Upper lobe of left lung (tissue), 6 donors: ENCODE results near the gene CD300A. TPM values are rescaled to one million over a fixed set of nuclear protein-coding genes. Genes with fewer than 3 reads are reported as not detected.

Source experiments
- ATAC-seq, 2 donors: fragments of 200-7000 bp; cut with Tn5 transposase; one replicate each; pipeline ENCODE4 v1.9.1; 2022; ENCODE audit warnings: mild to moderate bottlenecking in 2 of 2, moderate library complexity in 2 of 2; ENCODE audit not compliant: low FRiP score in 2 of 2
- DNase-seq, 2 donors: peaks; one replicate each; pipeline ENCODE4 v3.0.0-alpha.2; 2019 to 2020
- H3K27ac ChIP-seq, 4 donors: fragments of 200-600 bp; sonication (generic); one replicate each; pipeline ENCODE4 v1.5.1; 2016 to 2019
- H3K27me3 ChIP-seq, 4 donors: fragments of 200-600 bp; sonication (generic); one replicate each; pipeline ENCODE4 v1.5.1; 2017 to 2019
- H3K36me3 ChIP-seq, 4 donors: fragments of 200-600 bp; sonication (generic); one replicate each; pipeline ENCODE4 v1.5.1; 2016 to 2019
- H3K4me1 ChIP-seq, 4 donors: fragments of 200-600 bp; sonication (generic); one replicate each; pipeline ENCODE4 v1.5.1; 2018 to 2019
- H3K4me3 ChIP-seq, 4 donors: fragments of 200-600 bp; sonication (generic); one replicate each; pipeline ENCODE4 v1.5.1; 2017 to 2019; ENCODE audit warnings: mild to moderate bottlenecking in 2 of 4, moderate library complexity in 1 of 4
- H3K9me3 ChIP-seq, 4 donors: fragments of 200-600 bp; sonication (generic); one replicate each; pipeline ENCODE4 v1.5.1; 2018 to 2019
- EP300 ChIP-seq, 4 donors: sonication (generic); formaldehyde crosslinking; IDR thresholded peaks; one replicate each; pipeline ENCODE4 v1.5.1; 2017; ENCODE audit warnings: antibody characterized with exemption in 4 of 4, control low read depth in 2 of 4
- POLR2A ChIP-seq, 4 donors: fragments of 450-650 bp; IDR thresholded peaks; one replicate each; pipeline ENCODE4 v1.5.1; 2016 to 2017; ENCODE audit warnings: antibody characterized with exemption in 4 of 4, mild to moderate bottlenecking in 2 of 4
- POLR2AphosphoS5 ChIP-seq, 2 donors: sonication (generic); formaldehyde crosslinking; IDR thresholded peaks; one replicate each; pipeline ENCODE4 v1.5.1; 2017; ENCODE audit warnings: antibody characterized with exemption in 2 of 2
- WGBS, 2 donors: methylation state at CpG; one replicate each; pipeline ENCODE4 v1.1.5; 2017 to 2018; 5-methylcytosine and 5-hydroxymethylcytosine counted together
- total RNA-seq, 6 donors: library from RNA; depleted of rRNA in 4 of 6; stranded (reverse); fragments of >200 nt in 4 of 6; gene quantifications; one replicate each; pipeline versions ENCODE4 v1.1.0 to v1.2.1, GENCODE V29; 2016 to 2021
- TF ChIP-seq, protein P1 (sequence below), 6 experiments: fragments of 450-650 bp in 4 of 6; fragments of 200-600 bp in 2 of 6; sonication (generic) in 2 of 6; IDR thresholded peaks; one replicate each; pipeline ENCODE4 v1.5.1; 2016 to 2019; ENCODE audit warnings: antibody characterized with exemption in 6 of 6
- donor health status: DM: no; HTN: no; CAD: no; lungs with moderate emphysema.
- donor health status: DM: no; HTN: yes; CAD: no; lungs with severe emphysema.

The CD300A gene
- total RNA-seq, 6 donors from 2014 or later = 10.7 to 26.5 (median 18.0) TPM

DNA sequence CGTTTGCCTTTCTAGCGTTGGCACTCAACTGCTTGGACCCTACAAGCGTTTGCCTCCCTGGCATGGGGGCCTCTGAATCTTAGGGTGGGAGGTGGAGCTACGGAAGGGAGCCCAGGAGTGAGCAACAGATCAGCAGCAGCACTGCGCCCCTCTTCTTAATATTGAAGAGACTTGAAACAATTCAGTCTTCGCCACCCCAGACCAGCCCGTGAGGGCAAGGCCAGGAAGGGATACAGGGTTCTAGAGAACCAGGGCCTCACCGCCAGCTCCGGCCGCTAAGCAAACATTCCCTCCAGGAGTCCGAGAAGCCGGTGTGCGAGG is 36.1 kb upstream of the CD300A start:
- 12 to 29% methylated on average over 3 to 13 of the region's 13 CpGs for WGBS, 2 donors
- DNase-seq = no peak

GRCh38 chr17:74430706-74431567 is 35.5 kb upstream of the CD300A start:
- 0 to 2% methylated on average over 14 to 49 of the region's 67 CpGs for WGBS, 2 donors
- H3K4me1 ChIP-seq = peaks cover 19 to 64% (median 44%) of the 10 kb centered on the region in 4 donors

More for the DNA sequence above, 36.1 kb upstream of the CD300A start:
- Histone ChIP-seq H3K36me3 (no peaks in the 10 kb centered on the region), H3K27me3 (peaks cover 0 to 27% (median 9%) of the 10 kb centered on the region in 4 donors), H3K9me3 (no peaks in the 10 kb centered on the region), H3K27ac (peak overlapping the region; percentile 89 to 98 (median 92)), H3K4me3 (peak overlapping the region in 3 of 4 donors; percentile 57 to 70 (median 70)), H3K4me1 (peaks cover 19 to 61% (median 43%) of the 10 kb centered on the region in 4 donors)
- no peak for TF ChIP-seq EP300 (IDR thresholded peaks at IDR 0.05)
- peak in 1 of 4 donors; percentile 58 for TF ChIP-seq POLR2A (IDR thresholded peaks at IDR 0.05)
- ATAC-seq = no peak

GRCh38 chr17:74431568-74432423 is 34.6 kb upstream of the CD300A start, which contains the start of gene GPRC5C:
GPRC5C (plus strand) TSS chr17:74432088; CDS start chr17:74439777, 7,689 bp downstream.
- Histone ChIP-seq H3K4me3 (peak within 1 kb of the TSS; percentile 44 to 70 (median 64)), H3K9me3 (no peaks in the 10 kb centered on the region), H3K4me1 (peaks cover 17 to 64% (median 43%) of the 10 kb centered on the region in 4 donors), H3K27ac (peak within 1 kb of the TSS; percentile 89 to 98 (median 92)), H3K36me3 (no peaks in the 10 kb centered on the region), H3K27me3 (peaks cover 0 to 27% (median 9%) of the 10 kb centered on the region in 4 donors)
- ATAC-seq (peak; percentile 58 to 79), DNase-seq (peak; percentile 89 to 96)
- TF ChIP-seq EP300 (IDR thresholded peaks at IDR 0.05) (no peak), POLR2A (IDR thresholded peaks at IDR 0.05) (peak in 3 of 4 donors; percentile 46 to 89 (median 71)), POLR2AphosphoS5 (IDR thresholded peaks at IDR 0.05) (peak in 1 of 2 donors; percentile 80)
- TF ChIP-seq, protein P1, sequence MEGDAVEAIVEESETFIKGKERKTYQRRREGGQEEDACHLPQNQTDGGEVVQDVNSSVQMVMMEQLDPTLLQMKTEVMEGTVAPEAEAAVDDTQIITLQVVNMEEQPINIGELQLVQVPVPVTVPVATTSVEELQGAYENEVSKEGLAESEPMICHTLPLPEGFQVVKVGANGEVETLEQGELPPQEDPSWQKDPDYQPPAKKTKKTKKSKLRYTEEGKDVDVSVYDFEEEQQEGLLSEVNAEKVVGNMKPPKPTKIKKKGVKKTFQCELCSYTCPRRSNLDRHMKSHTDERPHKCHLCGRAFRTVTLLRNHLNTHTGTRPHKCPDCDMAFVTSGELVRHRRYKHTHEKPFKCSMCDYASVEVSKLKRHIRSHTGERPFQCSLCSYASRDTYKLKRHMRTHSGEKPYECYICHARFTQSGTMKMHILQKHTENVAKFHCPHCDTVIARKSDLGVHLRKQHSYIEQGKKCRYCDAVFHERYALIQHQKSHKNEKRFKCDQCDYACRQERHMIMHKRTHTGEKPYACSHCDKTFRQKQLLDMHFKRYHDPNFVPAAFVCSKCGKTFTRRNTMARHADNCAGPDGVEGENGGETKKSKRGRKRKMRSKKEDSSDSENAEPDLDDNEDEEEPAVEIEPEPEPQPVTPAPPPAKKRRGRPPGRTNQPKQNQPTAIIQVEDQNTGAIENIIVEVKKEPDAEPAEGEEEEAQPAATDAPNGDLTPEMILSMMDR (IDR thresholded peaks at IDR 0.05) = peak in 1 of 6 experiments; percentile 16
- 1 to 5% methylated on average over 31 to 64 of the region's 81 CpGs for WGBS, 2 donors

More at GRCh38 chr17:74430706-74431567, 35.5 kb upstream of the CD300A start:
- Histone ChIP-seq H3K9me3 (no peaks in the 10 kb centered on the region), H3K36me3 (no peaks in the 10 kb centered on the region), H3K27ac (peak overlapping the region; percentile 89 to 98 (median 92)), H3K4me3 (peak overlapping the region; percentile 0 to 70 (median 64)), H3K27me3 (peaks cover 0 to 27% (median 9%) of the 10 kb centered on the region in 4 donors)
- DNase-seq = peak; percentile 84 to 95
- TF ChIP-seq POLR2A (IDR thresholded peaks at IDR 0.05) = peak in 3 of 4 donors; percentile 16 to 72 (median 35)
- TF ChIP-seq, protein P1 (IDR thresholded peaks at IDR 0.05) = peak in 1 of 6 experiments; percentile 10
- peak; percentile 23 to 48 for TF ChIP-seq POLR2AphosphoS5 (IDR thresholded peaks at IDR 0.05)
- peak in 1 of 4 donors; percentile 51 for TF ChIP-seq EP300 (IDR thresholded peaks at IDR 0.05)
- peak; percentile 61 to 85 for ATAC-seq

DNA sequence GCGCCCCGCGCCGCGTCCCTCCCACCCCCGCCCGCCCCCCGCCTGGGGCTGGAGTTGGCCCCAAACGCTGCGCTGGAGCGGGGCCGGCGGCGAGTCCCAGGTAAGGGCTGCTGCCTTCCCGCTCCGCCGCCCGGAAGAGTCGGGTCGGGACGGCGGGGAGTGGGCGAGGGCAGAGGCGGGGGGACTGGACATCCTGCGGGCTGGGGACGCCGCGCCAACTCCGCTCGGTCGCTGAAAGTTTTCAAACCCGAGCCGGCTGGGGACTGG is 34.1 kb upstream of the CD300A start:
- peak overlapping the region; percentile 44 to 70 (median 64) for H3K4me3 ChIP-seq
- DNase-seq (no peak), ATAC-seq (no peak)
- peak overlapping the region; percentile 89 to 98 (median 92) for H3K27ac ChIP-seq
- 0% methylated on average over 8 of the region's 33 CpGs; no CpG with 5 or more reads in 1 of the 2 donors for WGBS, 2 donors
- no peaks in the 10 kb centered on the region for H3K36me3 ChIP-seq
- H3K4me1 ChIP-seq = peaks cover 14 to 63% (median 40%) of the 10 kb centered on the region in 4 donors
- peaks cover 0 to 2% (median 0%) of the 10 kb centered on the region in 4 donors for H3K9me3 ChIP-seq
- TF ChIP-seq EP300 (IDR thresholded peaks at IDR 0.05) = no peak
- no peak for TF ChIP-seq POLR2A (IDR thresholded peaks at IDR 0.05)
- TF ChIP-seq, protein P1 (IDR thresholded peaks at IDR 0.05) = no peak
- no peak for TF ChIP-seq POLR2AphosphoS5 (IDR thresholded peaks at IDR 0.05)
- peaks cover 0 to 27% (median 9%) of the 10 kb centered on the region in 4 donors for H3K27me3 ChIP-seq
